CD4-positive, alpha-beta T cell treated with Interleukin-10 for 1 hour (primary cell): ENCODE measurements around the gene PRDM16.

Source experiments
- DNase-seq: peaks from one replicate; pipeline ENCODE4 v3.0.0-alpha.2; 2020

Gene PRDM16

DNA sequence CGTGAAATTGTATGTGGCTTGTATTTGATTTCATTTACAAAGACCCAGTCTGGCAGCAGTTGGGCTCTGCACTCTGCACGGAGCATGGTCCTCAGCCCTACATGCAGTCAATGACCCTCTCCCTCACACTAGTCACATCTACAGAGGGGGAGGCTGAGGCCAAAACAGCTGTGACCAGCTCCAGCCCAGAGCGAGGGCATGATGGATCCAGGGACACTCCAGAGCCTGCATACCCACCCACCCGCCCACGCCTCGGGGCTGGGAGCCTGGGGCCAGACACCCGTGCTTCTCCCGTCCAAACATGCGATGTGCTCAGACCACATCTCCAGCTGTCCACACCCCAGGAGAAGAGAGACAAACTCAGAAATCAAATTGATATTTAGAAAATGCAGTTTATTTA, 14.0 kb upstream of the PRDM16 start:
- DNase-seq = no peak

DNA sequence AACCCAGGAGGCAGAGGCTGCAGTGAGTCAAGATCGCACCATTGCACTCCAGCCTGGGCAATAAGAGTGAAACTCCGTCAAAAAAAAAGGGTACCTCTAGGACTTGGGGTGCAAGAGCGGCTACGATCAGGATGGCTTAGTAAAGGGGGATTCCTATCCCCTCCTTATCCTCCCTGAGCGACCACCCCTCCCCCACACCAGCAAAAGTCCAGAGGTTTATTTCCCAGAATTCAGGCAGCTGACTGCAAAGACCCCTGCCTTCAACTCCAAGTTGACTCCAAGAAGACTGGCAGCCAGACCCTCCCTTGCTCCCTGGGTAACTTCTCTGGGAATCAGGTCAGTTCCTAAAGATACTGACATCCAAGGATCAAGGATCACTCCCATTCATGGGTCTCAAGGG, 12.4 kb upstream of the PRDM16 start:
- DNase-seq = no peak

DNA sequence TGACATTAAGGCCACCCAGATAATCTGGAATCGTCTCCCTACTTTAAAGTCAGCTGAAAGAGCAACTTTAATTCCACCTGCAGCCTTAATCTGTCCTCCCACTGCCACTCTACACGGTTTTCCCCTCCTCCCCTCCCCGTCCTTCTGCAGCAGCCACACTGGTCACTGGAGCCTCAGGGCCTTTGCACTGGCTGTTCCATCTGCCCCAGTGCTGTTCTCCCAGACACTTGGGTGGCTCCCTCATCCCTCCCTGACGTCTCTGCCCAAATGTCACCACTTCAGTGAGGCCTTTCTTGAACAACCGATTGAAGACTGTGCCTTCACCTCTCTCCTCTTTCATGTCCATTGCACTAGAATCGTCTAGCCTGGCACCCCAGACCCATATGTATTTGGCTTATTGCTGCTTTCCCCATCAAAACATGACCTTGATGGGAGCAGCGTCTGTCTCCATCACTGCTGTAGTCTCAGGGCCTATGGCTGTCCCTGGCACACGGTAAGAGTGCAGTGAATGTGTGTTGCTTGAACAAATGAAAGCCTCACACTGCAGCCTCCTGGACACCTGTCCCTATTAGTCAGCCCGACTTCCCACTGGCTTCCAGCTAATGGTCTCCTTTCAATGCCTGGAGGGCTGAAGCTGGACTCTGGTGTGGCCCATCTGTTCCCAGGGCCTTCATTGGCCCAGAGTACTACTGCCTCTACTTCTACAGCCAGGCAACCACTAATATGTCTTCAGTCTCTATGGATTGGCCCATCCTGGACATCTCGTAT, 10.6 kb upstream of the PRDM16 start:
- no peak for DNase-seq

DNA sequence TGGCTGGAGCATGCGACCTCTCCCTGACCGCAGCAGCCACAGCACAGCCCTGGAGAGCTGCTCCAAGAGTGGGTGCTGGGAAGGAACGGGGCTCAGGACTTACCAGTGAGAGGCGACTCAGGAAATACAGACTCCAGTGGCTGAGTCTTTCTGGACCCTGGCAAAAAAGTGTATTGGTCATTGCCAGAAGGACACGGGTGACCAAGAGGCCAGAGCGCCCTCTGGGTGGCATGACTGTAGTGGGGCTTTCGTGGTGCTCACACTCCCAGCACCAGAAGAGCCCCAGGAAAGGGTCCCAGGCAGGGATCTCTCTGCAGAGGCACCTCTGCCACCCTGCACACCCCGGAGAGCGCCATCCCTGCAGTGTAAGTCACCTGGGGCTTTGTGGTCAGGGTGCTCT, 8.9 kb upstream of the PRDM16 start:
- no peak for DNase-seq

DNA sequence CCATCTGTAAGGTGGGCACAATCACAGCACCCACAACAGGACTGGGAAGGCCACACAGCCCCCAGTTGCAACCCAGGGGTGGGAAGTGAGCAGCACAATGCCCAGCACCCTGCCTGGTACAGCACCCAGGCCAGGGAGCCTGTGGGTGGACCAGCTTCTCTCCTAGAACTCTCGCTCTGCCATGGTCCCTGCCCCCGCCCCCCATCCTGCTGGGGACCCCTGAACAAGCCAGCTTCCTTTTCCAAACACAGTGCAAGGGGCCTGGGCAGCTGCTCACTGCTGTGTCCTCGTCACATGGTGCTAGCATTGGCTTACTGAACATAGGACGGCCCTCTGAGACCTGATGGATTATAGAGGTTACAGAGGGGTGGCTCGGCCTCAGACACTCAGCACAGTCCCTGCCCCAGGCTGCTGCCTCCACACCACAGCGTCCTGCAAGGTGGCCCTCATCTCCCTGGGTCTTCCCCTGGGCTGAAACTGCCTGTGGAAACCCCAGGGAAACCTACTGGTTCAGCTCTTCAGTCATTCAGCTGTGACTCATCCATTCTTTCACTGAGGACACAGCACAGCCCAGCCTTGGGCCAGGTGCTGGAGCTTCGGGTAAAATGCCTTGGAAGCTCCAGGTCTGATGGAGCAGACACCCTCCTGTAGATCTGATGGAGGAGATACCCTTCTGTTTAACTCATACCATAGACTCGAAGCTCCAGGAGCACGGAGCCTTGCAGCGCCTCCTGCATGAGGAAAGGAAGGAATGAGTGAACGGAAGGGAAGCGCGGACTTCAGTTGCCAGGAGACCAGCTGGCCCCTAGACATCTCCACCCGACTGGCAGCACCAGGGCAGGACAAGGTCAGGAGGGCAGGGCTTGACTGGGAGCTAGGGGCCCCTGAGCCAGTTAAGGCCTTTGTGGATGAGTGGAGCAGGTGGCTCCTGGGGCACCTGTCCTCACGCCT, 8.1 kb upstream of the PRDM16 start:
- no peak for DNase-seq

DNA sequence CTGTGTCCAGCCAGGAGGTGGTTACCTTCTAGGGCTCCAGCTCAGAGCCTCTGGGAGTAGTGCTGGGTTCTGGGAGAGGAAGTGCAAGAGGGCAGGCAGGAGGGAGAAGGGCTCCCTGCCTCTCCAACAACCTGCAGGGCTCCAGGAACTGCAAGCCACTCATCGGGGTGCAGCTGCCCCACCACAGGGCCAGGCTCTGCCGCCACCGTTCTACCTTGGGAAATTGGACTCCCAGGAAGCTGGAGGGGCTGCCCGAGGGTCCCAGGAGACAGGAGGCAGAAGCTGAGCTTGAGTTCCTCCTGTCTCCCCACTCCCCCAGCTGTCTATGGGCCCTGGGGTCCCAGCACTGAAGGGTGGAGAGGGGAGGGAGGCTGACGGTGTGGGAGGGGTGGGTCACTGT, 7.4 kb upstream of the PRDM16 start:
- no peak for DNase-seq

DNA sequence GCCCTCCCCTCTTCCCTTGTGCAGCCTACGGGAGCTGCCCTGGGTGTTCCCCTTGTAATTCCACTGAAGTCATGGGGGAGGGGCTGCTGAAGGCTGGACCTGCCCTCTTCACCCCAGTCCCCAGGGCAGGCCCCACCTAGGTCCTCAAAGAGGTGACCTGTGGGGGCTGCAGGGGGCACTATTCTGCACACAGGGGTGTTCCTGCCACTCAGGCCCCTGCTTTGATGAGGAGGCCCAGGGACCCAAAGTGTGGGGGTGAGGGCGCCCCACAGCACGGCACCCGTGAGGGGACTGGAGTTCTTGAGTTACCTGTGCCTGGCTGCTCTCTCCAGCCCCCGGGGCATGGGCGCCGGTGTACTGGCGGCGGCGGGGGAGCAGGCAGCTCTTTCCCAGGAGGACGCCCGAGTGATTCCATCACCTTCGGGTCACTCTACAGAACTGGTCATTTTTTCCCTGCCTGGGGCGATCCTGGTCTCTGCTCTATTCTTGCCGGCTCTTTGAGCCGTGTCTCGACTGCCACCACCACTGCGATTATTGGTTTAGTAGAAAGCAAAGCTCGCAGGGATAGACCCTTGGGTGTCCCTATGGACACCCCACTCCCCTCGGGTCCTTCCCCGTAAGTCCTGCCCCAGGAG, 6.9 kb upstream of the PRDM16 start:
- no peak for DNase-seq

DNA sequence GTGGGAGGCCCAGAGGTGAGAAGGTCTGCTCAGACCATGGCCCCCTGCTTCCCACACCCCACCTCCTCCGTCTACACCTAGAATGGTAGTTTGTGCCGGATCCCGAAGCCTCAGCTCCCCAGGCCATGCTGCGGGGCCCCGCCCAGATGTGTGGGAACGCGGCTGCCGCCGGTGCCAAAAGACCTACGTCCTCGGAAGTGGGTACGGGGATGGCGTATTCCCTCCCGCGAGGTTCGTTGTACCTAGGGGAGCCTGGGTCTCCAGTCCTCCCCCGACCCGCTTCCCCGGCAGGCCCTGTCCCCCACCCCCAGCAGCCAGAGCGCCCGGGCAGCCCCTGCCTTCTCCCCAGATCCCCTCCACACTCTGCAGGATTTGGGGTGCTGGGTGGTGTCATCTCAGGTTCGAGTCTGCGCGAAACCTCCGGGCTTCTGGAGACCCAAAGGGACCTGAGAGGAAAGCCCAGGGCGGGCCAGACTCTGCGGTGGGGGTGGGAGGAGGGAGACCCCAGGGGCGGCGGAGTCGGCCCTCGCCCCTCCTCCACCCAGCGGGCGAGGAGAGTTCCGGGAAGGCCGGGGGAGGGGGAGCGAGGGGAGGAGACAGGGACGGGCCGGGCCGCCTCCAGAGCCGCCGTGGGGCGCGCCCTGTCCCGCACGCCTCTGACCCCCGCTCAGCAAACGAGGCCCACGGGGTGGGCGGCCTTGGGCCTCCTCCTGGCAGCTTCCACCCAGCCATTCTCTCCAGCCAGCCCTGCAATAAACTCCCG, 6.2 kb upstream of the PRDM16 start:
- no peak for DNase-seq

DNA sequence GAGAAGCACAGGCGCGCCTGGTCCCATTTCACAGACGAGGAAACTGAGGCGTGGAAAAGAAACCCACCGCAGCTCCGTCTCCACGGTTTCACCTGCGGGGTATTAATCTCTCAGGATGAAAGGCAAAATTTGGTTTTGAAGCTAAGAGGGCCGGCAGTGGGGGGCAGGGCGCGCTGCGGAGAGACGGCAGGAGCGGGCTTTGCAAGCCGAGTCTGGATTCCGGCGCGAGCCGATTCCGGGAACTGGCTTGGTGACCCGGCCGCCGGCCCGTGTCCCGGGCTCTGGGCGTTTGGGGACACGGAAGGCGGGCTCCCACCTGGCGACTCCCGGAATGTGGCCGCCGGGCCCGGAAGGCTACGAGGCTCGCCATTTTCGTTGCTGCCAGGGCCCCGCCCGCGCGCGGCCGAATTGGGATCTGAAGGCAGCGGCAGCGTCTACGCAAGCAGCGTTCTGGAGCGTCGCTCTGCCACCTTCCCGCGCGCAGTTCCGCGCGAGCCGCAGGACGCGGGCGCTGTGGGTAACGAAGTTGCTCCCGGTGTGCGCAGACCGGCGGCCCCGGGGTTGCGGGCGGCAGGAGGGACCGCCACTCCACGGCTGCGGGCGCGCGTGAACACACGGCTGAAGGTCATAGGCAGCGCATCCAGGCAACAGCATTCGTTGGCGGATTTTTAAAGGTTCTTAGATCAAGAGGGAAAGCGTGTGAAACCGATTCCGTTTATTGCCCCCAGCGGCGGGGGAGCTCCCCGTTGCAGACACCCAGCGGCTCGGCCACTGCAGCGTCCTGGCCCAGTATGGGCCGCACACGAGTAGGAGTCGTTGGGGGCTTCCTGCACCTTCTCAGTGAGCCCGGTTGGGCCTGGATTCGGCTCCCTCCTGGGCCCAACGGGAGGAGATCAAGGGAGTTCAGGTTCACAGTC, 5.4 kb upstream of the PRDM16 start:
- DNase-seq = no peak

DNA sequence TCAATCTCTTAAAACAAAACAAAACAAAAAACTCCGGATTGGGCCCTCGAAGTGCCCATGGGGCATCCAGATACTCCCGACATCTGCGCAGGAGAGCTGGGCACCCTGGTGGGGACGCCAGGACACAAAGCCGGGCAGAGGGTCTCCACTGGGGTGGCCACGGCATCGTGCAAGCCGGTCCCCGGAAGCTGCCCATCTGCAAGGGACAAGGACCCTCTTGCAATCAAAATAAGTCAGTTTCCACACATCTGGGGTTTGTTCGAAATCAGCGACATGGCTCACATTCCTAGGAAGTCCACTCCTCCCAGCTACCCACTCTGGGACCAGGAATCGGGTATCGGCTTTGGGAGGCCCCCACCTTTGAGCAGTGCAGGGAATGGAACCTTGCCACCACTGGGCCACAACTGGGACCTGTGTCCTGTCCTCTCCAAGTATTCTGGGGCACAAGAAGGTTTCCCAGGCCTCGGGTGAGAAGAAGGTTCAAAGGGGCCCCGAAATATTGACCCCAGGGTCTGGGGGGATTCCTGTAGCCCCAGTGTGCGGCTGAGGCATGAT, 4.6 kb upstream of the PRDM16 start:
- DNase-seq = no peak

DNA sequence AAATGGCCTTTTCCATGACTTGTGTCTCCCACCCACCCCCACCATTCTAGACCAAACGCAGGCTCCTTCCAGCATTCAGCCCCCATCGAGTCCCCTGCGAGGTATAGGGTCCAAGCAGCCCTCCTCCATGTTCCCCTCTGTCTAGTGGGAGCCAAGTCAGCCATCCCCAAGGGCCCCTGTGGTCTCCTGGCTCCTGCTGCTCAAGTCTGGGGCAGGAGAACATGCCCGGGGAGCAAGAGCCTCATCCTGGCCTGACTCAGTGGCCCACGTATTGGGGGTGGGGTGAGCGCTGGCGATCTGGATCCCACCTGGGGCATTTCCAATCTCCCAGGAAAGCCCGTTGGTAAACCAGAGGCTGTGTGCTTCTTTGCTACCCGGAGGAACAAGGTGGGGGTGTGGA, 4.1 kb upstream of the PRDM16 start:
- DNase-seq = no peak

DNA sequence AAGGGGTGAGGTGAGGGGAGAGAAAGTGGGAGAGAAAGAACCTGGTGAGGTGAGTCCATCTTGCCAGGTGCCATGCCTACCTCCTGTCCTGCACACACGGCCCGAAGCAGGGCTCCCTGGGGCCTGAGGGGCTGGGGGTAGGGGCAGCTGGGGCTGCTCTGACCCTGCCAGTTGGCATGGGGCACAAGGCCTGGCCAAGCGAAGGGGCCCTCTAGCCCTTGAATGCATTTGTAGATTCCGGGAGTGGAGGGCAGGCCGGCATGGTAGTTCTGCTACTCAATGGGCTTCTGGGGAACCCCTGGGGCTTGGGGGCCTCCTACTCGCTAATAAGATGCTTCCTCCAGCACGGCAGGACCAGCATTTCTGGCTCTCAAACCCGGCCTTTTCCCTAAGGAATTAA, 3.6 kb upstream of the PRDM16 start:
- DNase-seq = no peak

DNA sequence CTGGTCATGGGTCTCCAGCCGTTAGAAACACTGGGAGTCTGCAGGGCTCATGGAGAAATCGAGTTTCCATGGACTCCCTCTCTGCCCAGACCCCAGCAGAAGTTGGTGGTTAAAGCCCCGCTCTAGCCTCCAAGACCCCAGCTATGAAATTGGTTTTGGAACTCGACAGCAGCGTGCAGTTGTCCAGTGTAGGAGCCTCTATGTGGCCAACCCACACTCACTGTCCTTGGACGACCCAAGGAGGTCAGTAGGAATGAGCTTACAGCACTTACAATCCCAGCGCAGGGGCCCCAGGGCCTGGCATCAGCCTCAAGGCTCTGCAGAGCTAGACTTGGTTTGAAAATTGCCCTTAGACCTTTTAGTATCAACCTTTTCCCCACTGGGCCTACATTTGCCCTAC, 3.2 kb upstream of the PRDM16 start:
- no peak for DNase-seq

DNA sequence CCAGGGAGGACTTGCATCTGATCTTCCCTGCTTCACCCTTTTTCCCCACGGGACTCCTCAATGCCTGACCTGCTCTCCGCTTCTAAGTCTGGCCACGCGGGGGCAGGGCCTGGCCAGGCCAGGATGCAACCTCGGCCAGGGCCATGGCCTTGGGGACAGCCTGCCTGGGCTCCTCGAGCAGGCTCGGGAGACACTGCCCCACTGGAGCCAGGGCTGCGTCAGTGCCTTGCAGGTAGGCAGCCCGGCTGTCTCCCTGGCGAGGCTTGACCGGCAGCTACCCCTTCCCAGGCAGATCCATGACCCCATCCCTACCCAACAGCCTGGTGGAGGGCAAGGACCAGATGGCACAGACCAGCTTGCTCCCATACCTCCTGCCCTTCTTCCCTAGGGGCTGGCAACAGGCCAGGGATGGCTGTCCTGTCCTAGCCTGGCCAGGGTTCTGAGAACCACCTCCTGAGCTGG, 2.7 kb upstream of the PRDM16 start:
- DNase-seq = no peak

DNA sequence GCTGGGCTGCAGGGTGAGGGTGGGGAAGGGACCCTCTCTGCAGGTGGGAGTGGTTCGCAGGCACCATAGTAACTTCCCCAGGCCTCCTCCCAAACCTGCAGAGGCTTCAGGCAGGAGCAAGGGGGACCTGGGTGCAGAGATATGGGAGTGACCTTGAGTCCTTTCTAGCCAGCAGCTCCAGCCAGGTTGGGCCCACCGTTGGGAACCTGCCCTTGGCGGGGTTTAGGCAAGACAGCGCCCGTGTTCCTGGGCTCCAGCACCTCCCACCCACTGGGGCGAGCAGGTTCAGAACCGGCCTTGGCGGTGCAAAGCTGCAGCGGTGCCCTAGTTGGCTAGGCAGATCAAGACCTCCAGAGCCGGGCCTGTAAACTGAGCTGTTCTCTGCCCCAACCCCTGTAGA, 2.2 kb upstream of the PRDM16 start:
- no peak for DNase-seq

DNA sequence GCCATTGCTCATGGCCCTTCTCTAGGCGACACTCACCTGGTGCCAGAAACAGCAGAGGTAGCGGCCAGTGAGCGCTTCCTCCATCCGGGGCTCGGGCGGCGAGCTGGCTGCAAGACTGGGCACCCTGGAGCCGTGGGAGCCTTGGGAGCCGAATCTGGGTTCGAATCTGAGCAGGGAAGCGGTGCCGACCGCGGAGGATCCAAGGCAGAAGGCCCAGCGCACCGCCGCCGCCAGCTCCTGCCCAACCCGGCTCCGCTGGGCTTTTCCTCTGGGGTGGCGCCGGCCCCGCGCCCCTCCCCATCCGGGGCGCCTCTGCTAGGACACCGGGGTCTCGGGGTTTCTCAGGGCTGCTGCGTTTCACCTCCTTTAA, 1.7 kb upstream of the PRDM16 start:
- DNase-seq = no peak

DNA sequence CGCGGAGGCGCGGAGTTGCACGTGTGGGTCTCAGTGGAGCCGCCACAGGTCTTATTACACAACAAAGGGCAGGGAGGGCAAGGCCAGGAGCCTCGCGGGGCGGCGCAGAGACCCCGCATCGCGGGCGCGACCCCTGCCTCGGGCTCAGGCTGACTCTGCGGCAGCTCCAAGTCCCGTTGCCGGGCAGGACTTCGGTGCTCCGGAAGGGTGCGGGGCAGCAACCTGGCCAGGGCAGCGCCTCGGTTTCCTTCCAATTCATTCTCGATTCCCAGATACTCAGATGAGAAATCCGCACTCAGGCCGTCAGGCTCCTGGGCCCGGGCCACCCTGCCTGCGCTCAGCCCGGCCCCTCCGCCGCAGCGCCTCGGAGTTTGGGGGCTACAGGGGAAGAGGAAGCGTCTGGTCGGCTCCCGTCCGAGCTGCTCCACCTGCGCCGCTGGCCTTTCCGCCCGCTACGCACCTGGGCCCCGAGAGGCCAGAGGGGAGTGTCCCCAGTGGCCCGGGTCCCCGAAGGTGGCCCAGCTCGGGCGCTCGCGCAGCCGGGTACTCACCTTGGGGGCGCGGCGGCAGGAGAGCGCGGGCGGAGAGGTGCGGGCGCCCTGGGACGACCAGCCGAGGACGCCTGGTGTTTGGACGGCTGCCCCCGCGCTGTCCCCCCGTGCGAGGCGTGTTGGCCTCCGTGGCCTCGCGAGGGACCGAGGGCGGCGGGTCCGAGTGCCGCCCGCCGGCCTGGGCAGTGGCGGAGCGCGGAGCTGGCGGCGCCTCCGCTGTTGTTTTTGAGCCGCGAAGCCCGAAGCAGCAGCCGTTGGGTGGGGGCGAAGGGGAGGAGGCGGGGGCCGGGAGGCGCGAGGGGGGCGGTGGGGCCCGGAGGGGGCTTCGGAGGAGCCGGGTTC, 1.1 kb upstream of the PRDM16 start:
- DNase-seq = no peak

DNA sequence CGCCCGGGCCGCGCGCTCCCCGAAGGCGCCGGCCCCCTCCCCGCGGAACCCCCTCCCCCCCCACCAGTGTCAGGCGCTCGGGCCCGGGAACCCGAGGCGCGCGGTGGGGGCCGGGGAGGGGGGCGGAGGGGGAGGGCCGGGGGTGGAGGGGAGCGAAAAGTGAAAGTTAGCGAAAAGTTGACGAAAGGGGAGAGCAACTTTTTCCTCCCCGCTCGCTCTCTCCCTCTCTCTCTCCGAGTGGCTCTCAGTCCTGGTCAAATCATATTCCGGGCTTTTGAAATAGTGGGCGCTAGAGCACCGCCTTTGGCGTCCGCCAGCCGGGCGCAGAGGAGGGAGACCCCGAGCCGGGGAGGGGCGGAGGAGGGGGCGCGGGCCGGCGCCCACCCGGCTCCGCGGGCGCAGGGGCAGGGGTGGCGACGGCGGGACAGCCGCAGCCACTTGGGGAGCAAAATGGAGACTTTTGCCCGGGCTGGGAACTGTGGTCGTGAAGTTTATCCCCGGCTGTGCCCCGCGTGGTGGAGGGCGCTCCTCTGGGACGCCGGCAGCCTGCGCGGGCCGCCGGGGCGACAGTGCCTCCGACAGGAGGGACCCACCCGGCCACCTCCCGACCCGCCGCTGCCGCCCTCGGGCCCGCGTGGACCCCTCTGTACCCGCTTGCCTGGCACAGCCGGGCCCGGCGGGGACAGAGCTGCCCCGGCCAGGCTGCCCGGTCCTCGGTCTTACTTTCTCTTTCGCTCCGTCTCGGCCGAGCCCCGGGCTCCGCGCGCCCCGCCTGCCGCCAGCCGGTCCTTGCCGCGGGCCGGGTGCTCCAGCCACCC, 697 bp downstream of the PRDM16 start:
- DNase-seq = no peak

DNA sequence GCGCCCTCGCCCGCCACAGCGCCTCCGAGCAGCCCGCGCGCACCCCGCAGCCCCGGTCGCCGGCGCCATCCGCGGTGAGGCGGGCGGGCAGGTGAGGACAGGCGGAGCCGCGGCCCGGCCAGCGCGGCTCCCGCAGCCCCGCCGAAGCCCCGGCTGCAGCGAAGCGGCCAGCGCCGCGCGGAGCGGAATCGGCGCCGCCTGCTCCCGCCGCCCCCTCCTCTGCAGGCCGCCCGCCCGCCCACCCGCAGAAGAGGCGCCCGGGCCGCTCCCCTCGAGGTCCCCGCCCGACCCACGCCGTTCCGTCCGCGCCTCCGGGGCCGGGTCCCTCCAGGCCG, 1.3 kb downstream of the PRDM16 start:
- DNase-seq = no peak
